ENCODE results near the gene DHCR7.

DHCR7 gene

GRCh38 chr11:71456294-71456693 lies 8.1 kb upstream of the DHCR7 start:
- no peak for DNase-seq

DNA sequence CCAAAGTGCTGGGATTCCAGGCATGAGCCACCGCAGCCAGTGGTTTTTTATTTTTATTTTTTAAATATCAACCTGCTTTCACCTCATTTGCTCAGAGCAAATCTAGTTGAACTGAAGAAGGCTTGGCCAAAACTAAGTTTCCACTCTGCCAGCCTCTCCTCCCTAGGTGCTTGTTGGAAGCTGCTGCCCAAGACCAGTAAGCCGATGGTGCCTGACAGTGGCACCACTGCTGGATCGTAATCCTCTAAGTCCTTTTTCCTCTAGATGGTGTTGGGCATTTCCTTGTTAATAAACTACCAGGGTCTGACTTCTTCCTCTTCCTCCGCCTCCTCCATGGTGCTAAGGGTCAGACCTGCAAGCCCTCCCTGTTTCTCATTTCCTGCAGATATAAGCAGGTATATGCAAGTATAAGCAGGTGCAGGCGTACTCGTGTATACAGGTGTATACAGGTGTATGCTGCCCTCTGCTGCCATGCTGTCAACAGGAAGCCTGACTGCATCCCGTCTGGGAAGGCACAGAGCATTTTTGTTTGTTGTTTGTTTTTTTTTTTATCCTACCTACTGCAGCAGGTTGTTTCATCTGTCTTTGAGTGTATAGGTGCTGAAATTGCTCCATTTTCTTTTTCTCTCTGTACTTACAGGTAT lies 6.4 kb upstream of the DHCR7 start:
- DNase-seq, result no peak

- no peak for DNase-seq
Observed at GRCh38 chr11:71453918-71454304, 5.7 kb upstream of the DHCR7 start.

GRCh38 chr11:71453037-71453917 lies 5.1 kb upstream of the DHCR7 start, which contains the start of gene NADSYN1:
Gene NADSYN1, plus strand, starts transcription at chr11:71453203. Its CDS starts 94 bp downstream, at chr11:71453297.
- peak; percentile 98 to 99 (median 99) for DNase-seq

- peak; percentile 47 to 77 (median 76) for DNase-seq
Observed at GRCh38 chr11:71452199-71453036, 4.2 kb upstream of the DHCR7 start.

DNA sequence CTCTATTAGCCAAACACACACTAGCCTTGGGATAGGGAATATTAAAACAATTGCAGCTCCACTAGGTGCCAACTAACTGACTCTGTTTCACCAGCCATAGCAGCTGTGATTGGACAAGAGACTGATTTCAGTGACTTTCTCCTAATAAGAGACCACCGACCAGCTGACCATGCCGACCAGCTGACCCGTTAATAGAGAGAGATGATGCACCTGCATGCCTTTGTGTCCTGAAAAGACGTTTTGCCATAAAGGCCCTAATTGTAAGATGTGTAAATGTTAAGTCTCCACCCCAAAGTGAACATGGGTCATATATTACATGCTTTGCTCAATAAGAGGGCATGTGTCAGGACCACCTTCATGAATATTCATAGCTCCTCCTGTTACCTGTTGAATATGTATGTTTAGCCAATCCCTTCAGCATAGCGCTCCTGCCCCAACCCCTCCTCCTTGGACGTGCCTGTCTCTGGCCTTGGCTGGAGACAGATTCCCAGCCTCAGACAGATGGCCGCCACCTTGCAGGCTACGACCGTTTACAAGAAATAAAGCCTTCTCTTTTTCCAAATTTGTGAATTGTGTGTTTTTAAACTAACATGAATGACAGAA lies 3.5 kb upstream of the DHCR7 start:
- no peak for DNase-seq

DNA sequence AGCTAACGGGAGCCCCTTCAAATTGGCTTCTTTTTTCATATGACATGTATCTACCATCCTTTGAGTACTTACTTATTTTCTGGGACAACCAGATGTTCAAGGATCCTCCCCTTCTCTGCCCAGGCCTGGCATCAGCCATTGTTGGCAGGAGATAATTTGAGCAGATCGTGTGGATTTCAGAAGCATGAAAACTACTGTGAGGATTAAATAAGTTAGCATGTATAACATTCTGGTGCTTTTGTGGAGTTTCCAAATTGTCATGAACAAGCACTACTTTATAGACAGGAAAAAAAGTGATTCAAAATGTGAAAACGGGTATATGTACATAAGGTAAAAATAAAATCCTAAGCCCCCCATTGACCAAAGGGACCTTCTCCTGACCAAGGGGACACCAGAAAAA lies 2.7 kb upstream of the DHCR7 start:
- no peak for DNase-seq

GRCh38 chr11:71450507-71450906 lies 2.3 kb upstream of the DHCR7 start:
- no peak for DNase-seq

DNA sequence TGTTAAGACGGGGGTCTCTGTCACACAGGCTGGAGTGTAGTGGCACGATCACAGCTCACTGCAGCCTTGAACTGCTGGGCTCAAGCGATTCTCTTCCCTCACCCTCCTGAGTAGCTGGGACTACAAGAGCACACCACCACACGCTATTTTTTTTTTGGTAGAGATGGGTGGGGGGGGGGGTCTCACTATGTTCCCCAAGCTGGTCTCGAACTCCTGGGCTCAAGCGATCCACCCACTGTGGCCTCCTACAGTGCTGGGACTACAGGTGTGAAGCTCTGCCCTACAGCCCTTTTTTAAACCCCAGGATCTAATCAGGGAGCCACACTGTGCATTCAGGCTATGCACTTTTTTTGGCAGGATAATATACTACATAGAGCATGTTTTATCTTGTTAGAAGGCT lies 1.4 kb upstream of the DHCR7 start:
- DNase-seq, result no peak

- peak in 2 of 3 donors; percentile 13 for DNase-seq
Observed at GRCh38 chr11:71447791-71448256, 369 bp downstream of the DHCR7 start.

DNA sequence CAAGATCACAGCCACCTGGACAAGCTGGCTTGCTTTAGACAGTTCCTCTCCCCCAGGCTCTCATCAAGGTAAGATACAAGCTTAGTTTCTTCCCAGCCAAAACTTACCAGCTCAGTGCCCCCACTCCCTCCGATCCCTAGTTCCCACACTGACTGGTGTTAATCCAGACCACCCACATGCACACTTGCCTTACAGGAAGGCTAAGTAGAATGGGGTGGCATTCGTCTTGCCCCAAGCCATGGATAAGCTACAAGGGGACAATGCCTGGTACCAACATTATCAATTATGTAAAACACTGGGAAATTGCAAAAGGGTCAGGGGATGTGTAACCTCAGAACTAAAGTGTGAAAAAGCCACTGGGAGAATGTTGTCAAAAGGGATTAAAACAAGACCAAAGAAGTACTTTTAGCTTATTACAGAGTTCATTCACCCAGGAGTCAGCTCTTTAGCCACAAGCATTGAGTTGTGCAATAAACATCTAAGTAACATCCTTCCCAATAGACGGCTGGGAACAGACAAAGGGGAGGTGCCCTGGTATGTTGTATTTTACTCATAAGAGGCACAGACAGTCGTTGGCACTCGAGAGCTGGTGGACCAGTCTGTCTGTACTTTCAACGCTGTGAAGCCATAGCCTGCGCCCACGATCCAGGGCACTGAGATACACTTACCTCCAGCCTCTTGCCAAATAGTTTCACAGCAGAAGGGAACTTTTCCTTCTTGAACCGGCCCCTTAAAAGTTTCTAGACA lies 1.1 kb downstream of the DHCR7 start:
- peak; percentile 68 to 73 (median 73) for DNase-seq

DNA sequence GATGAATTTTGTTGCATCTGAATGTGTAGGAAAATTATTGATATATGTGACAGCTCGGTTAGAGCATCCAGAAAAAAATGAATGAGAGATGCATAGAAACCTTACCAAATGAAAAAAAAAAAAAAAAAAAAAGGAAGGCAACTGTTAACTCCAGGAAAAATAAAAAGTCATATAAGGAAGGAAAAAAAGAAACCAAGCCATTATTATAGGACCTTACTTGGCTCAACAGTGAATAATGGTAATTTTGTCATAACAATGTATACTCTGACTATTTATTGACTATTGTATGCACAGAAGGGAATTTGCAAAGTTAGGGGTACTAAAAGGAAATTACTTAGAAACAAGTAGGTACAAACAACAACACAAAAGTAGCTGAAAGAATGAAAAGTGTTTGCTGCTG lies 2.0 kb downstream of the DHCR7 start:
- DNase-seq, result no peak

DNA sequence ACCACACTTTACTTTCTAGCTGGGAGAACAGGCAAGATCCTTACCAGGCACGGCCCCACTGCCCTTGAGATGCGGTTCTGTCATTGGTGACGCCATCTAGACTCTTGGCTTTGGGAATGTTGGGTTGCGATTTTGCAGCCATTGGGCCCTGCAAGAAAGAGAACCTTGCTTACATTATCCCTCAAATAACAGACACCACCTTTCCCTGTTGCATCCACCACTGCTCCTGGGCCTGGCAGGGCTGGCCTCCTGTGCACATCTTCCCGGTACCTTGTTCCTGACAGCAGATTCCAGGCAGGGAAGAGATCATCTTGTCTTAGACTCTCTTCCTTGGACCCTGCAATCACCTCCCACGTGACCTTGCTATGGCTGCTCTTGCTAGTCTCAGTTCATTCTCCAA lies 3.4 kb downstream of the DHCR7 start:
- no peak for DNase-seq

DNA sequence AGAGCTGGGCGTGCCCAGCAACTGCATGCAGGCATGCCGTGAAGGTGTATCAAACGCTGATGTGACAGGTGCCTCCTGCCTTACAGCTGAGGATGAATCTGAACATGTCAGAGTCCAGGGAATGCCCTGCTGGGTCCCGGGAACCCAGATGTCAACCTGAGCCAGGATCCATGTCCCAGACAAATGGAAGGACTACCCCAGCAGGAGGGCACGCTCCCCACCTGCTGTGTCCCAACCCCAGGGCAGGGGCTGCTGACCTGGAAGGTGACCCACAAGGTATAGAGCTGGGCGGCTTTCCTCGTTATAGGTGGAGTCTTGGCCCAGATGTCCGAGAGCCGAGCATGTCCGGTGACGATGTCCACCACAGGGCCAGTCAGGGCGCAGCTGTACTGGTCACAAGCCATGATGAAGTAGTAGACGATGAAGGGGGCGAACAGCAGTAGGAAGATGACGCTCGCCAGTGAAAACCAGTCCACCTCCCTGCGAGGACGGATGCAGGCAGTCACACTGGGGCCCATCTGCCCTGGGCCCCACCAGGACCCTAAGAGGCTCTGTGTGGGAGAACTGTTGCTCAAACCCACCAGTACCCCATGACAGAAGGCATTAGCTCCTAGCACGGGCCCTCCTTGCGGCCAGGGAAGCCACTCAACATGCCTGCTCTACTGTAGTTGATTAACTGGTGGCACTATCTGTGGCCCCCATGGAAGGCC lies 4.3 kb downstream of the DHCR7 start:
- no peak for DNase-seq

DNA sequence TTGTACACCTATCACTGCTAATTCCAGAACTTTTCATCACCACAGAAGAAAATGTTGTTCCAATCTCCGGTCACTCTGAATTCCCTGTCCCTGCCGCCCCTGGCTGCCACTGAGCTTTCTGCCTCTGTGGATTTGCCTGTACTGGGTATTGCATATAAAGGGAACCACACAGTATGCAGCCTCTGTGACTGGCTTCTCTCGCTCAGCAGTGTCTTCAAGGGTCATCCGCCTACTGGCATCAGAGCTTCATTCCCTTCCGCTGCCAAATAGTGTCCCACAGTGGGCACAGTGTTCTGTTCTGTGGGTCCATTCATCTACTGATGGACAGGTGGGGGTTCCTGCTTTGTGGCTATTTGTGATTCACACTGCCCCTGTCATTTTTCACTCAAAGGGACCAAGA lies 5.3 kb downstream of the DHCR7 start:
- no peak for DNase-seq

- no peak for DNase-seq
Observed at GRCh38 chr11:71442123-71442522, 6.1 kb downstream of the DHCR7 start.

GRCh38 chr11:71441251-71441650 lies 6.9 kb downstream of the DHCR7 start:
- no peak for DNase-seq

GRCh38 chr11:71440021-71440755 lies 8.0 kb downstream of the DHCR7 start:
- DNase-seq, result no peak

GRCh38 chr11:71438650-71439049 lies 9.5 kb downstream of the DHCR7 start:
- DNase-seq, result no peak

DNA sequence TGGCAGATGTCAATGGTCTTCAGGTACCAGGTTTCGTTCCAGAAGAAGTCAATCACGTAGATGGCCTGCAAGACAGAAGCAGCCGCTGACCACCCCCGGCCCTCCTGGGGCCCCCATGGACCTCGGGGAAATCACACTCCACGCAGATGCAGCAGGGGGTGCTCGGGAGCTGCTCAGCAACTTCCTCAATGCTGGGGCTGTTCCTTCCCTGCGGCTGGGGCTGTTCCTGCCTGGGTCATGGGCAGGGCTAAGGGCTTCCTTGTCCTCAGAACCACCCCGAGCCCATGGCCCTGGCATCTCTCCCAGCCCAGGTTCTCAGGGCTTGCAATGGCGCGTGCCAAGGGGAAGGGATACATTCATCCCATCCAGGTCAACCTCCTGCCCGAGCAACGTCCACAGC lies 10.3 kb downstream of the DHCR7 start:
- DNase-seq, result peak in 1 of 3 donors; percentile 24

DNA sequence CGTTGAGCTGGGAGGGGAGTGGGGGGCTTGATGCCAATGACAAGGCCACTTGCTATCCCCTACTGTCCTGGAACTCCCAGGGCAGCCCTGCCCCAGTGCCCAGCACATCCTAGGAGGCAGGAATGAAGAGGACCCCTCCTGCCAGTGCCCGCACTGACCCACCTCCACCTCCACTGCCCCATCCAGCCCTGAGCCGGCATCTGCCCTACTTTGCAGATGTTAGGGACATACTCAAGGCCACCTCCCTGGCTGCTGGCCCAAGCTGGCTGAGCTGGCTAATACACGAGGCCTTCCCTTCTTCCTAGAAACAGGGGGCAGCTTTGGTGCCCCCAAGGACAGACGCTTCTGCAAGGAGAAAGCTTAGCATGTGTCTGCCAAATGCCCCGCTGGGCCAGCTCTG lies 10.8 kb downstream of the DHCR7 start:
- DNase-seq, result no peak

Measured in suppressor macrophage treated with lipopolysaccharide for 1 hour (primary cell).